Effector CD4-positive, alpha-beta T cell (primary cell): ENCODE measurements around the gene MYO18A.

Experiments used
- DNase-seq: peaks from one replicate; pipeline ENCODE4 v3.0.0-alpha.2; 2020

MYO18A gene

GRCh38 chr17:29043539-29044145, 136.6 kb downstream of the MYO18A start:
- no peak for DNase-seq

DNA sequence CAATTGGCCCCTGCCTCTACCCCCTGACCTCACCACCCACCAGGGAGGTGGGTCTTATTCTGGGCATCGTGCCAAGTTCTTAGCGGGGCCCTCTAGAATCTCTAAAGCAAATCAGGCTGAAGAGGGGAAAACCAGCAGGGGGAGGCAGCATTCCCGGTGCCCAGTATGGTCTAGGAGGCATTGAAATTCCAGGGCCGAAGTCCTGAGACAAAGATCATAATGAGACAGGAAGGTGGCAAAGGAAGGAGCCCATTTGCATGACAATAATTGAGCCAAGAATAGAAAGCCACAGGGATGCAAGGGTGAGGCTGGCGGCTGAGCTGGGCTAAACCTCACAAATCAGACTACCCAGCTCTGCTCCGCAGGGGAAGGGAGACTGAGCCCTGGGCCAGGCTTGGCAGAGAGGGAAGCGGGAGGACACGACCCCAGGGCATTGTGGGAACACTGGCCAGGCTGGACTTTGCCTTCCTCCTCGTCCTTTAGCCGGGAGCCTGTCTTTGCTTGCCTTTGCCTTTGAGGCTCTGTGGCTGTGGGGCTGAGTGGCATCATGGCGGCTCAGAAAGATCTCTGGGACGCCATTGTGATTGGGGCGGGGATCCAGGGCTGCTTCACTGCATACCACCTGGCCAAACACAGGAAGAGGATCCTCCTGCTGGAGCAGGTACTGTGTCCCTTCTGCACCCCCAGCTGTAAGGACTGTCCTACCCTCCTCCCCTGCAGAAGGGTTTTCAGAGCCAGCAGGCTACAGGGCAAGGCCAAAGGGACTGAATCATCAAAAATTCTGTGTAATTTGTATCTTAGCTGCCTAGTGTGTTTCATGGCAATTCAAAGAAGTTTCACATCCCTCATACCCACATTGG, 137.3 kb downstream of the MYO18A start, which contains the start of gene PIPOX:
Gene PIPOX (plus strand): TSS at position 463 of the 860 bp plus-strand sequence. CDS start 85 bp downstream, at position 548.
- no peak for DNase-seq

DNA sequence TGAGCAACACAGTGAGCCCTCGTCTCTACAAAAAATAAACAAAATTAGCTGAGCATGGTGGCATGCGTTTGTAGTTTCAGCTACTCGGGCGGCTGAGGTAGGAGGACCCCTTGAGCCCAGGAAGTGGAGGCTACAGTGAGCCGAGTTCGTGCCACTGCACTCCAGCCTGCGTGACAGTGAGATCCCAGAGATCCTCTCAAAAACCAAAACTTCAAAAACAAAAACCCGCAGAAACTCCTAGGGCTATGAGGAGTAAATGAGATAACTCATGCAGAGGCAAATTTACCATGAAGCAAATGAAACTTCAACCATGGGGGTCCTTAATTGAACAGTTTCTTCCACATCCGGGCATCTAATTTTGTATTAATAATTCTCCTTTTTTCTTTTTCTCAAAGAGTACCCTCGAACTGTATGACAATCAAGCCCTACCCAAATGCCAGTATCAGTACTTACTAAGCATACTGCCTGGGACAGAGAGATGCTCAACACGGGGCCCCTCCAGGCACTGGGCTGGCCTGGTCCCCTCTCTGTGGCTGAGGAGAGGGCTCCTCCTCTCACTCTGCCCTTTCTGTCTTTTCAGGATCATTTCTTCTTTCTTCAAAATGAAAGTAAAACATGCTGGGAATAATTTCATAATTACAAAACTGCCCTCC, 138.0 kb downstream of the MYO18A start:
- no peak for DNase-seq

DNA sequence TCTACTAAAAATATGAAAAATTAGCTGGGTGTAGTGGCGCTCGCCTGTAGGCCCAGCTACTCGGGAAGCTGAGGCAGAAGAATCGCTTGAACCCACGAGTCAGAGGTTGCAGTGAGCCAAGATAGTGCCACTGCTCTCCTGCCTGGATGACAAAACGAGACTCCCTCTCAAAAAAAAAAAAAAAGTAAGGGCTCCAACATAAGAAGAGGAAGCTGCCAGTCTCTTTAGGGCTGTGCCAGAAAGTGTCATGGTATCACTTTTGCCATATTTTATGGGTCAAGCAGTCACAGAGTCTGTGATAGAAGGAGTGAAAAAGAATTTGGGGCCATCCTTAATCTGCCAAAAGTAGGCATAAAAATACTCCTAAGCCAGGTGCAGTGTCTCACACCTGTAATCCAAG, 138.6 kb downstream of the MYO18A start:
- DNase-seq = no peak

GRCh38 chr17:29041091-29041490, 139.1 kb downstream of the MYO18A start:
- DNase-seq = no peak

- DNase-seq = no peak
Observed at GRCh38 chr17:29039764-29040598, 140.2 kb downstream of the MYO18A start.

GRCh38 chr17:29038085-29038795, 142.0 kb downstream of the MYO18A start:
- DNase-seq = no peak

GRCh38 chr17:29037739-29038084, 142.5 kb downstream of the MYO18A start:
- DNase-seq = no peak

GRCh38 chr17:29036584-29036983, 143.6 kb downstream of the MYO18A start:
- no peak for DNase-seq

DNA sequence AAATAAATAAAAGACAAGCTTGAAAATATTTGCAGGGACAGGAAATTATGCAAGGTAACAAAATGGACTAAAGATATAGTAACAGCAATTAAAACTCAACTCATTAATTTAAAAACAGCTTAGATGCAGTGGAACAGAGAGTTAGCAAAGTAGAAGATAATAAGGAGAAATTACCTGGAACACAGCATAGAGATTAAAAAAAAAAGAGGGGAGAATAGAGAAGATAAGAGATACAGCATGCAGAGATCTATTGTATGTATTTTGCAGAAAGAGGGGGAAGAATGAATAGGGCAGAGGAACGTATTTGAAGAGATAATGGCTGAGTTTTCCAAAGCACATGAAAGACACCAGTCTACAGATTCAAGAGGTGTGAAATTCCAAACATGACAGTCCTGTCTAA, 145.7 kb downstream of the MYO18A start:
- DNase-seq = no peak

DNA sequence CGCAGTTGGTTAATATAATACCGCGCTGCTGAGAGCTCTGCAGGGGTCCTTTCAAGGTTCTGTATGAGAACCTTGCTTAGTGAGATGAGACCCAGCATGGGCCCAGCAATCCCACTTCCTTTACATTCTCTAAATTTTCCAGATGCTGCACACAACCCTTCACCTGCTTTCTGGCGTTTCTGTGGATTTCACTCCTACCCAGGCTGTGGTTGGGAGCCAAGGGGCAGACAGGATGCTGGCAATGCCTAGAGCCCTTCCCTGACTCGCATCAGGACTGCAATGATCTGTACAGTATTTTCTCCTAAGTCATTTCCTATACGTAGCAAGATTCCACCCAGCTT, 147.4 kb downstream of the MYO18A start:
- DNase-seq = no peak

DNA sequence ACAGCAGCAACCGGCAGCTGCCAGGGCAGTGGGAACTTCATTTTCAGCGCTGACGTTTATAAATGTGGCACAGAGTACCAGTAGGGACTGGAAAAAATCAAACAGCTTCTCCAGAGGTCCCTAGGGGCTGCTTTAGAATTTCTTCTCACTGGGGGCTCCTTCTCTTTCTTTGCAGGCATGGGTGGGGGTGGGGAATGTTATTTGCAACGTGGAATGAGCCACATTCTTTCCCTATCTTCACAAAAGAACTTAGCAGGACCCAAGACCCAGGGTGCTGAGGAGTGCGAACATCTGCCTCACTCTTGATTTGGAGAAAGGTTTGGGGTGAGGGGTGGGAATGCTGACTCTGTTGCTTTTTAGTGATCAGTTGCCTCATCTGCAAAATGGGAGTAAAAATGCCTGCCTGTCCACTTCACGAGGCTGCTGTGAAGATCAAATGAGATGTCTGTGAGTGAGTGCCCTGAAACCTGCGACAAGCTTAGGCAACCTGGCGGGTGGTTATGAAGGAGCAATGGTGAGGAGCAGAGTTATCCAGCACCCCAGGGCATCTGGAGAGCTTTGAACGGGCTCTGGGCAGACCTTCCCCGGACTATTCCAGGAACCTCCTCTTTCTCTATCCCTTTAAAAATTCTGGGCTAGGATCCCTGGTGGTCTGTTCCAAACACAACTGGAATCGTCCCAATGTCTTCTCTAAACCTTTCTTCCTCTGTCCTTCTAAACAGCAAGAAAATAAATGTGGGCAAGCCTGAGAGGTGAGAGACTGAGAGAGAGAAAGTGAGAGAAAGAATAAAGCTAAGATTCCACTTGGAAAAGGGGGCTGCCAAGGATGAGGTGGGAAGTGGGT, 148.0 kb downstream of the MYO18A start:
- no peak for DNase-seq

GRCh38 chr17:29031488-29031887, 148.7 kb downstream of the MYO18A start:
- DNase-seq = no peak

DNA sequence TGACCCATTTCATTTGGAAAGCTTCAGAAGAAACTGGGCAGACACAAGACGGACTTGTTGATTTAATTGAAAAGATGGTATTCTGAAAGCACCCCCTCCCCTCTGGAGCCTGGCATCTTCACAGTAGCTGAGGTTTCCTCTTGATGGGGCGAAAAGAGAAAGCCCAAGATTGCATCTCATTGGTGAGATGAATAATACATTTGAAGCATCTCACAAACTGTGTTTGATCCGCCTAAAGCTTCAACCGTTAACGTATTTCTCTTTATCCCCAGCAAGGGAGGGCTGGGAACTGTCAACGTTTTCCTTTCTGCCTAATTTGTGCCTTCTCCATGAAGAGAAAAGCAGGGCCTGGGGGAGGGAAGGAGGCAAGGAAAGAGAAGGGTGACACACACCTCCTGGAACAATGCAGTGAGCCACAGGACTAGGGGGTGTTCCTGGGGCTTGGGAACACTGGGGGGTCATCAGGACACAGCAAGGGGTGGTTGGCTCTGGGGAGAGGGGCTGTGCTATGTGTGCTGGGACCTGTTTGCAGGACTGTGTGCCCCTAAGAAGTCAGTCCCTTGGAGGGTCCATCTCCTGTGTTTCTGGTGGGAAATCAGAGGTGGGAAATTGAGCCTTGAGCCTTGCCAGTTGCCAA, 155.8 kb downstream of the MYO18A start:
- DNase-seq = no peak

GRCh38 chr17:29022074-29022473, 158.1 kb downstream of the MYO18A start:
- no peak for DNase-seq

GRCh38 chr17:29021226-29021625, 159.0 kb downstream of the MYO18A start:
- no peak for DNase-seq
